OCI-LY1 (cell line): ENCODE results near the gene LIMS1.

Experiments
- H2AFZ ChIP-seq: fragments of 200-600 bp; sonication (generic), shearing (Covaris generic); 2 replicates; pipeline ENCODE4 v1.6.0; 2014; ENCODE audit warnings: antibody characterized with exemption, mild to moderate bottlenecking, low read length
- H3F3A ChIP-seq: fragments of 200-600 bp; sonication (generic), shearing (Covaris generic); 2 replicates; pipeline ENCODE4 v1.6.0; 2014; ENCODE audit warnings: mild to moderate bottlenecking, antibody characterized with exemption, low read length, moderate library complexity; ENCODE audit not compliant: insufficient read depth
- H3K27ac ChIP-seq: fragments of 200-600 bp; sonication (generic); 2 replicates; pipeline ENCODE4 v1.5.1; 2014; ENCODE audit warnings: low read length, mixed run types, mild to moderate bottlenecking, low read depth; ENCODE audit not compliant: poor library complexity, severe bottlenecking
- H3K27me3 ChIP-seq: fragments of 200-600 bp; sonication (generic); 2 replicates; pipeline ENCODE4 v1.6.0; 2014; ENCODE audit warnings: antibody characterized with exemption, mild to moderate bottlenecking, low read length, moderate library complexity; ENCODE audit not compliant: insufficient read depth
- H3K36me3 ChIP-seq: fragments of 200-600 bp; sonication (generic); 2 replicates; pipeline ENCODE4 v1.6.1; 2014; ENCODE audit warnings: mild to moderate bottlenecking, antibody characterized with exemption, low read length, moderate library complexity, mixed read lengths; ENCODE audit not compliant: insufficient read depth
- H3K4me1 ChIP-seq: fragments of 200-600 bp; sonication (generic); 2 replicates; pipeline ENCODE4 v1.5.1; 2014; ENCODE audit warnings: mild to moderate bottlenecking, low read length, moderate library complexity; ENCODE audit not compliant: insufficient read depth, severe bottlenecking
- H3K4me2 ChIP-seq: fragments of 200-600 bp; sonication (generic), shearing (Covaris generic); 2 replicates; pipeline ENCODE4 v1.6.1; 2014; ENCODE audit warnings: low read length
- H3K4me3 ChIP-seq: fragments of 200-600 bp; sonication (generic); 2 replicates; pipeline ENCODE4 v1.5.1; 2014; ENCODE audit warnings: low read length, low read depth, mild to moderate bottlenecking, mixed read lengths; ENCODE audit not compliant: poor library complexity, severe bottlenecking
- H3K79me2 ChIP-seq: fragments of 200-600 bp; shearing (Covaris generic); 2 replicates; pipeline ENCODE4 v1.6.1; 2016; ENCODE audit warnings: mixed run types, low read length, mixed read lengths; ENCODE audit not compliant: insufficient read depth
- H3K9ac ChIP-seq: fragments of 200-600 bp; sonication (generic), shearing (Covaris generic); 2 replicates; pipeline ENCODE4 v1.6.1; 2014; ENCODE audit warnings: mild to moderate bottlenecking, low read length, mixed read lengths
- H3K9me2 ChIP-seq: fragments of 200-600 bp; sonication (generic), shearing (Covaris generic); 2 replicates; pipeline ENCODE4 v1.6.1; 2014; ENCODE audit warnings: low read depth, mild to moderate bottlenecking, low read length, mixed read lengths
- H3K9me3 ChIP-seq: fragments of 200-600 bp; shearing (Covaris generic); 2 replicates; pipeline ENCODE4 v1.6.1; 2014; ENCODE audit warnings: low read length, mixed read lengths
- H4K20me1 ChIP-seq: fragments of 200-600 bp; sonication (generic), shearing (Covaris generic); 2 replicates; pipeline ENCODE4 v1.6.0; 2016; ENCODE audit warnings: mild to moderate bottlenecking, low read length; ENCODE audit not compliant: insufficient read depth
- CTCF ChIP-seq: fragments of 200-600 bp; sonication (generic), shearing (Covaris generic); IDR thresholded peaks from 2 replicates; pipeline ENCODE4 v1.5.1; 2017; ENCODE audit warnings: mild to moderate bottlenecking, antibody characterized with exemption, low read length, moderate library complexity, mixed read lengths
- EZH2 ChIP-seq: fragments of 200-600 bp; sonication (generic), shearing (Covaris generic); IDR thresholded peaks from 2 replicates; pipeline ENCODE4 v1.8.0; 2017; ENCODE audit warnings: borderline replicate concordance, mixed run types, mild to moderate bottlenecking, antibody characterized with exemption, low read length, moderate library complexity, mixed read lengths

LIMS1 gene

GRCh38 chr2:108538000-108538625 is 3.8 kb downstream of the LIMS1 start:
- Histone ChIP-seq H3K9ac (no peak overlapping the region), H3K9me3 (no peaks in the 10 kb centered on the region), H2AFZ (no peak overlapping the region), H4K20me1 (no peaks in the 10 kb centered on the region), H3K79me2 (peaks cover 7% of the 10 kb centered on the region), H3K27me3 (no peaks in the 10 kb centered on the region), H3K36me3 (peaks cover 6% of the 10 kb centered on the region; the same call in 1 of the 2 replicates), H3K4me1 (peaks cover 24% of the 10 kb centered on the region), H3K4me3 (no peak overlapping the region), H3K9me2 (no peaks in the 10 kb centered on the region), H3F3A (no peaks in the 10 kb centered on the region), H3K27ac (no peak overlapping the region), H3K4me2 (no peak overlapping the region)
- no peak for TF ChIP-seq CTCF
- TF ChIP-seq EZH2, result no peak

GRCh38 chr2:108541451-108541850 is 7.2 kb downstream of the LIMS1 start:
- no peaks in the 10 kb centered on the region for H3K9me3 ChIP-seq
- H2AFZ ChIP-seq, result no peak overlapping the region
- peaks cover 5% of the 10 kb centered on the region for H3K4me1 ChIP-seq
- no peaks in the 10 kb centered on the region for H3K27me3 ChIP-seq
- peaks cover 6% of the 10 kb centered on the region; the same call in 1 of the 2 replicates for H3K36me3 ChIP-seq
- no peak overlapping the region for H3K27ac ChIP-seq
- H3K4me2 ChIP-seq, result no peak overlapping the region
- no peaks in the 10 kb centered on the region for H3K9me2 ChIP-seq
- TF ChIP-seq EZH2 (no peak), CTCF (no peak)
- H3K9ac ChIP-seq, result no peak overlapping the region
- H3K79me2 ChIP-seq, result no peaks in the 10 kb centered on the region; the same call in 1 of the 2 replicates
- H3K4me3 ChIP-seq, result no peak overlapping the region
- no peaks in the 10 kb centered on the region for H3F3A ChIP-seq
- H4K20me1 ChIP-seq, result no peaks in the 10 kb centered on the region

- H4K20me1 ChIP-seq, result peaks cover 2% of the 10 kb centered on the region; the same call in 1 of the 2 replicates
- H3K27me3 ChIP-seq, result no peaks in the 10 kb centered on the region
- no peak overlapping the region for H3K4me3 ChIP-seq
- TF ChIP-seq EZH2 (no peak), CTCF (no peak)
- H3K79me2 ChIP-seq, result no peaks in the 10 kb centered on the region; the same call in 1 of the 2 replicates
- H3K4me1 ChIP-seq, result peaks cover under 1% of the 10 kb centered on the region
- H2AFZ ChIP-seq, result no peak overlapping the region
- no peaks in the 10 kb centered on the region for H3F3A ChIP-seq
- no peak overlapping the region for H3K9ac ChIP-seq
- no peaks in the 10 kb centered on the region for H3K9me2 ChIP-seq
- H3K36me3 ChIP-seq, result peaks cover 6% of the 10 kb centered on the region; the same call in 1 of the 2 replicates
- H3K4me2 ChIP-seq, result no peak overlapping the region
- no peak overlapping the region for H3K27ac ChIP-seq
- no peaks in the 10 kb centered on the region for H3K9me3 ChIP-seq
Observed at GRCh38 chr2:108542071-108542470, 7.8 kb downstream of the LIMS1 start.
